HepG2 (cell line): ENCODE measurements around the gene TGM1. TPM values are rescaled to one million over a fixed set of nuclear protein-coding genes. Genes with fewer than 3 reads are reported as not detected.

Experiments used
- BCL3 ChIP-seq: sonication (generic); formaldehyde crosslinking; IDR thresholded peaks from 2 replicates; pipeline ENCODE4 v1.5.1; 2020; ENCODE audit warnings: mild to moderate bottlenecking, missing genetic modification reagents, moderate library complexity
- CHCHD3 ChIP-seq: sonication (generic); formaldehyde crosslinking; IDR thresholded peaks from 2 replicates; pipeline ENCODE4 v1.8.0; 2022; ENCODE audit warnings: mild to moderate bottlenecking, missing genetic modification reagents, moderate library complexity
- FOSL1 ChIP-seq: sonication (generic); formaldehyde crosslinking; IDR thresholded peaks from 2 replicates; pipeline ENCODE4 v1.9.0; 2021; ENCODE audit warnings: missing genetic modification reagents, borderline replicate concordance
- JUNB ChIP-seq: sonication (generic); formaldehyde crosslinking; IDR thresholded peaks from 2 replicates; pipeline ENCODE4 v1.8.0; 2022; ENCODE audit warnings: missing genetic modification reagents, mild to moderate bottlenecking, borderline replicate concordance
- NFIB ChIP-seq: sonication (generic); formaldehyde crosslinking; IDR thresholded peaks from 2 replicates; pipeline ENCODE4 v1.9.0; 2021; ENCODE audit warnings: missing genetic modification reagents, mild to moderate bottlenecking, borderline replicate concordance
- NFYC ChIP-seq: IDR thresholded peaks from 2 replicates; pipeline ENCODE4 v1.6.1; 2016; ENCODE audit warnings: missing genetic modification reagents, missing compliant biosample characterization
- PITX1 ChIP-seq: sonication (generic); formaldehyde crosslinking; IDR thresholded peaks from 2 replicates; pipeline ENCODE4 v1.5.1; 2020; ENCODE audit warnings: mild to moderate bottlenecking, missing genetic modification reagents
- SATB2 ChIP-seq: sonication (generic); formaldehyde crosslinking; IDR thresholded peaks from 2 replicates; pipeline ENCODE4 v1.5.0; 2020; ENCODE audit warnings: missing genetic modification reagents
- SMAD9 ChIP-seq: sonication (generic); formaldehyde crosslinking; IDR thresholded peaks from 2 replicates; pipeline ENCODE4 v1.5.1; 2020; ENCODE audit warnings: mild to moderate bottlenecking, missing genetic modification reagents
- SMARCE1 ChIP-seq: fragments of 450-650 bp; IDR thresholded peaks from 2 replicates; pipeline ENCODE4 v1.6.1; 2017; ENCODE audit warnings: borderline replicate concordance
- SNRNP70 ChIP-seq: fragments of 200-400 bp; formaldehyde crosslinking; IDR thresholded peaks from 2 replicates; pipeline ENCODE4 v1.6.1; 2017; ENCODE audit warnings: mild to moderate bottlenecking, low read depth, low read length, moderate library complexity
- ZHX2 ChIP-seq, 2 experiments: sonication (generic) in 1 of 2; formaldehyde crosslinking in 1 of 2; IDR thresholded peaks; 2 replicates each; pipeline versions ENCODE4 v1.6.1 to v1.9.0; 2014 to 2022; ENCODE audit warnings: antibody characterized with exemption in 1 of 2, borderline replicate concordance in 1 of 2, inconsistent platforms in 1 of 2, low read depth in 1 of 2, missing genetic modification reagents in 1 of 2
- ZNF260 ChIP-seq: sonication (generic); formaldehyde crosslinking; IDR thresholded peaks from 2 replicates; pipeline ENCODE4 v1.4.0; 2020; ENCODE audit warnings: missing genetic modification reagents, low read depth, mild to moderate bottlenecking, borderline replicate concordance
- ZNF460 ChIP-seq: sonication (generic); formaldehyde crosslinking; IDR thresholded peaks from 2 replicates; pipeline ENCODE4 v1.5.1; 2020; ENCODE audit warnings: missing genetic modification reagents, mild to moderate bottlenecking, borderline replicate concordance
- ZNF512 ChIP-seq: sonication (generic); formaldehyde crosslinking; IDR thresholded peaks from 2 replicates; pipeline ENCODE4 v1.4.0; 2020; ENCODE audit warnings: mild to moderate bottlenecking, missing genetic modification reagents
- ZNF713 ChIP-seq: sonication (generic); formaldehyde crosslinking; IDR thresholded peaks from 2 replicates; pipeline ENCODE4 v1.4.0; 2020; ENCODE audit warnings: mild to moderate bottlenecking, missing genetic modification reagents
- ZNF761 ChIP-seq: sonication (generic); formaldehyde crosslinking; conservative IDR thresholded peaks from 2 replicates; pipeline ENCODE4 v1.4.0; 2020; ENCODE audit warnings: mild to moderate bottlenecking, missing genetic modification reagents
- ZNF776 ChIP-seq: sonication (generic); formaldehyde crosslinking; IDR thresholded peaks from 2 replicates; pipeline ENCODE4 v1.4.0; 2020; ENCODE audit warnings: mild to moderate bottlenecking, missing genetic modification reagents
- ZNF781 ChIP-seq: sonication (generic); formaldehyde crosslinking; IDR thresholded peaks from 2 replicates; pipeline ENCODE4 v1.5.1; 2020; ENCODE audit warnings: borderline replicate concordance, mild to moderate bottlenecking, missing genetic modification reagents; ENCODE audit errors: not compliant biosample characterization
- ZNF891 ChIP-seq: sonication (generic); formaldehyde crosslinking; IDR thresholded peaks from 2 replicates; pipeline ENCODE4 v1.5.0; 2020; ENCODE audit warnings: mild to moderate bottlenecking, missing genetic modification reagents
- polyA plus RNA-seq, 8 experiments: library from polyadenylated mRNA; depleted of rRNA in 3 of 8; stranded (reverse) in 7 of 8; unstranded in 1 of 8; fragments of >200 nt; fragmentation: Illumina TruSeq in 4 of 8; extraction: Trizol in 4 of 8; gene quantifications; 2 replicates each; pipeline versions ENCODE4 v1.2.1 to v1.2.3, GENCODE V29; 2011 to 2016; ENCODE audit warnings: low read depth in 4 of 8, missing spikeins in 1 of 8, mixed read lengths in 1 of 8; ENCODE audit not compliant: insufficient read depth in 1 of 8
- total RNA-seq, 5 experiments: library from RNA; depleted of rRNA; stranded (reverse); fragments of >200 nt; fragmentation: Illumina TruSeq; extraction: Trizol; gene quantifications; 2 replicates each; pipeline ENCODE4 v1.2.3, GENCODE V29; 2016; ENCODE audit warnings: low read depth in 1 of 5

Gene TGM1
- total and polyA plus RNA-seq, 2 of the 13 experiments (the other 11 are each of a cell fraction or from before 2014, with no cell fraction given): 3.2 to 10.6 TPM

GRCh38 chr14:24269910-24270536 lies 7.0 kb upstream of the TGM1 start (continued):
- TF ChIP-seq PITX1 (CRISPR knock-in tag) (no peak), FOSL1 (CRISPR knock-in tag) (no peak), SMAD9 (CRISPR knock-in tag) (no peak), ZHX2 (IDR thresholded peaks at IDR 0.05; ENCODE audit: low read depth) (no peak), ZHX2 (CRISPR knock-in tag; IDR thresholded peaks at IDR 0.05; ENCODE audit: borderline replicate concordance) (no peak; the same call in 1 of the 2 replicates), ZNF891 (CRISPR knock-in tag) (0 out of 2 replicates have a peak, but pooled peaks have one; percentile 17), NFIB (CRISPR knock-in tag) (0 out of 2 replicates have a peak, but pooled peaks have one; percentile 60), ZNF460 (no peak; the same call in 1 of the 2 replicates), JUNB (CRISPR knock-in tag) (no peak), SATB2 (CRISPR knock-in tag) (no peak), ZNF761 (no peak), ZNF260 (CRISPR knock-in tag) (0 out of 2 replicates have a peak, but pooled peaks have one; percentile 5), ZNF713 (CRISPR knock-in tag) (no peak), BCL3 (CRISPR knock-in tag) (no peak), SMARCE1 (no peak), SNRNP70 (no peak), CHCHD3 (CRISPR knock-in tag) (no peak), ZNF781 (CRISPR knock-in tag) (no peak), ZNF776 (CRISPR knock-in tag) (no peak; the same call in 1 of the 2 replicates), ZNF512 (CRISPR knock-in tag) (no peak), NFYC (CRISPR knock-in tag) (no peak)
